H9 (cell line): ENCODE measurements around the gene CDC14C. TPM values are rescaled to one million over a fixed set of nuclear protein-coding genes. Genes with fewer than 3 reads are reported as not detected.
"Not testable (repeated sequence)": the region's sequence is repeated elsewhere in the genome, so short reads cannot be mapped to it uniquely, and the experiment has no call there.

ENCODE experiments used
- DNase-seq: peaks from one replicate; pipeline ENCODE4 v3.0.0-alpha.2; 2017
- H2AFZ ChIP-seq: one replicate; pipeline ENCODE4 v1.6.1; 2013; ENCODE audit warnings: mild to moderate bottlenecking, low read length, control low read depth, moderate library complexity
- H2AK5ac ChIP-seq: 2 replicates; pipeline ENCODE4 v1.6.1; 2013; ENCODE audit warnings: low read length, control low read depth, mixed read lengths; ENCODE audit not compliant: insufficient read length
- H2BK120ac ChIP-seq: one replicate; pipeline ENCODE4 v1.6.1; 2013; ENCODE audit warnings: low read depth, mild to moderate bottlenecking, low read length, control low read depth, inconsistent platforms; ENCODE audit not compliant: poor library complexity, severe bottlenecking
- H2BK12ac ChIP-seq: 2 replicates; pipeline ENCODE4 v1.6.1; 2013; ENCODE audit warnings: low read length, control low read depth, mixed read lengths, low read depth; ENCODE audit not compliant: insufficient read length
- H2BK15ac ChIP-seq: 2 replicates; pipeline ENCODE4 v1.6.1; 2013; ENCODE audit warnings: low read depth, low read length, control low read depth
- H2BK20ac ChIP-seq: one replicate; pipeline ENCODE4 v1.6.1; 2013; ENCODE audit warnings: low read depth, mild to moderate bottlenecking, low read length, control low read depth, inconsistent platforms; ENCODE audit not compliant: poor library complexity, severe bottlenecking
- H2BK5ac ChIP-seq: 2 replicates; pipeline ENCODE4 v1.6.1; 2013; ENCODE audit warnings: low read length, control low read depth, mixed read lengths; ENCODE audit not compliant: insufficient read length
- H3K14ac ChIP-seq: 2 replicates; pipeline ENCODE4 v1.6.1; 2013; ENCODE audit warnings: low read length, control low read depth; ENCODE audit not compliant: insufficient read depth
- H3K18ac ChIP-seq: 2 replicates; pipeline ENCODE4 v1.6.1; 2013; ENCODE audit warnings: low read depth, mild to moderate bottlenecking, mixed read lengths, low read length, control low read depth; ENCODE audit not compliant: insufficient read length
- H3K23ac ChIP-seq: 2 replicates; pipeline ENCODE4 v1.6.1; 2013; ENCODE audit warnings: low read length, control low read depth, mixed read lengths, low read depth; ENCODE audit not compliant: insufficient read length
- H3K23me2 ChIP-seq: 2 replicates; pipeline ENCODE4 v1.6.1; 2013; ENCODE audit warnings: low read depth, mild to moderate bottlenecking, mixed read lengths, low read length, control low read depth; ENCODE audit not compliant: insufficient read length, poor library complexity, severe bottlenecking
- H3K27ac ChIP-seq: 2 replicates; pipeline ENCODE4 v1.5.1; 2013; ENCODE audit warnings: low read length, control low read depth, mixed read lengths, low read depth; ENCODE audit not compliant: insufficient read length
- H3K27me3 ChIP-seq: 2 replicates; pipeline ENCODE4 v1.6.1; 2013; ENCODE audit warnings: low read length, control low read depth, inconsistent platforms; ENCODE audit not compliant: insufficient read depth
- H3K4ac ChIP-seq: 2 replicates; pipeline ENCODE4 v1.6.1; 2013; ENCODE audit warnings: low read depth, mild to moderate bottlenecking, control low read depth, inconsistent platforms, low read length, moderate library complexity
- H3K4me1 ChIP-seq: 2 replicates; pipeline ENCODE4 v1.6.1; 2013; ENCODE audit warnings: low read length, control low read depth, inconsistent platforms; ENCODE audit not compliant: insufficient read depth
- H3K4me2 ChIP-seq: 2 replicates; pipeline ENCODE4 v1.6.1; 2013; ENCODE audit warnings: low read length, control low read depth, mixed read lengths; ENCODE audit not compliant: insufficient read length, insufficient read depth
- H3K56ac ChIP-seq: 2 replicates; pipeline ENCODE4 v1.6.1; 2013; ENCODE audit warnings: low read depth, mild to moderate bottlenecking, mixed read lengths, low read length, control low read depth; ENCODE audit not compliant: insufficient read length
- H3K79me1 ChIP-seq: 2 replicates; pipeline ENCODE4 v1.6.1; 2013; ENCODE audit warnings: low read depth, mild to moderate bottlenecking, moderate library complexity, low read length, control low read depth, inconsistent platforms; ENCODE audit not compliant: insufficient read depth, poor library complexity, severe bottlenecking
- H3K79me2 ChIP-seq: 2 replicates; pipeline ENCODE4 v1.6.1; 2013; ENCODE audit warnings: low read length, control low read depth, inconsistent platforms; ENCODE audit not compliant: insufficient read depth
- H3K9ac ChIP-seq: 2 replicates; pipeline ENCODE4 v1.6.1; 2013; ENCODE audit warnings: low read length, control low read depth, mixed read lengths; ENCODE audit not compliant: insufficient read length; ENCODE audit errors: extremely low read depth
- H3K9me3 ChIP-seq: one replicate; pipeline ENCODE4 v1.6.1; 2013; ENCODE audit warnings: low read depth, low read length, inconsistent platforms; ENCODE audit not compliant: control insufficient read depth
- H3T11ph ChIP-seq: one replicate; pipeline ENCODE4 v1.6.1; 2013; ENCODE audit warnings: mild to moderate bottlenecking, low read length, control low read depth, inconsistent platforms
- H4K20me1 ChIP-seq: one replicate; pipeline ENCODE4 v1.6.1; 2013; ENCODE audit not compliant: control insufficient read depth, insufficient read length, insufficient read depth
- H4K5ac ChIP-seq: 2 replicates; pipeline ENCODE4 v1.6.1; 2013; ENCODE audit warnings: low read depth, mild to moderate bottlenecking, mixed read lengths, low read length, control low read depth; ENCODE audit not compliant: insufficient read length
- H4K8ac ChIP-seq: replicated peaks from 2 replicates; pipeline ENCODE4 v1.6.1; 2013; ENCODE audit warnings: low read length, control low read depth, mixed read lengths, low read depth; ENCODE audit not compliant: insufficient read length
- H4K91ac ChIP-seq: 2 replicates; pipeline ENCODE4 v1.6.1; 2013; ENCODE audit warnings: low read depth, mild to moderate bottlenecking, moderate library complexity, mixed read lengths, low read length, control low read depth; ENCODE audit not compliant: insufficient read length
- H3K27ac Mint-ChIP-seq, 3 experiments: 2 replicates in 2 of 3; 3 replicates in 1 of 3; pipeline ENCODE4 v1.8.0; 2020 to 2021; ENCODE audit warnings: mixed read lengths in 3 of 3, mild to moderate bottlenecking in 1 of 3, moderate library complexity in 1 of 3
- H3K27me3 Mint-ChIP-seq: 2 replicates; pipeline ENCODE4 v1.8.0; 2021; ENCODE audit warnings: low read depth, mild to moderate bottlenecking, moderate library complexity, mixed read lengths
- H3K36me3 Mint-ChIP-seq, 3 experiments: 2 replicates in 2 of 3; 3 replicates in 1 of 3; pipeline ENCODE4 v1.8.0; 2020 to 2021; ENCODE audit warnings: low read depth in 3 of 3, mixed read lengths in 3 of 3; ENCODE audit not compliant: insufficient read depth in 1 of 3
- H3K4me1 Mint-ChIP-seq, 2 experiments: 2 replicates each; pipeline ENCODE4 v1.8.0; 2020; ENCODE audit warnings: mixed read lengths in 2 of 2
- H3K4me3 Mint-ChIP-seq, 2 experiments: 2 replicates in 1 of 2; 3 replicates in 1 of 2; pipeline ENCODE4 v1.8.0; 2020 to 2021; ENCODE audit warnings: mild to moderate bottlenecking in 2 of 2, mixed read lengths in 2 of 2, moderate library complexity in 1 of 2
- H3K9me3 Mint-ChIP-seq, 2 experiments: 2 replicates in 1 of 2; 3 replicates in 1 of 2; pipeline ENCODE4 v1.8.0; 2020; ENCODE audit warnings: mild to moderate bottlenecking in 2 of 2, mixed read lengths in 2 of 2, moderate library complexity in 1 of 2
- WGBS: extraction: QIAGEN DNeasy Blood & Tissue Kit; methylation state at CpG from one replicate; pipeline ENCODE4 v1.1.7; 2013; ENCODE audit warnings: missing lambda C conversion rate, low lambda C conversion rate, mixed read lengths; ENCODE audit not compliant: insufficient read length; ENCODE audit errors: extremely low coverage; 5-methylcytosine and 5-hydroxymethylcytosine counted together
- total RNA-seq: library from RNA; stranded (reverse); gene quantifications from 2 replicates; pipeline ENCODE4 v1.2.1, GENCODE V29; 2021

The CDC14C gene
- total RNA-seq, 1 experiment from 2014 or later, result not detected

DNA sequence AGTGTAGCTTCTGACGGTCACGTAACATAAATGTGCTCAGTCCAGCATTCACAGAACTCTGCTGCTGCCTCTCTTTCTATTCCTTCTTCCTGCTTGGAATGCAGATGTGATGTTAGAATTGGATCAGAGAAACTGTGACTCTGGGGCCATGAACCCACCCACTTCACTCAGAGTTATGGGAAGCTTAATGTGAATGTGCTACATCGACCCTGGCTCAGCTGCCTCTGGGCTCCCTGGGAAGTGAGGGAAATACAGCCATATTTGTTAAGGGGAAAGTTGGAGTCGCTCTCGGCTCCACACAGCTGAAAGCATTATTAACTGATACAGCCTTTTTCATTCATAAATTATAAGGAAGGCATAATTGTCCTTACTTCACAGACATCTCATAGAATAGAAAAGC, 14.5 kb upstream of the CDC14C start:
- not testable (repeated sequence) for H3K4me3 Mint-ChIP-seq, H3K27ac ChIP-seq, H2AK5ac ChIP-seq, H4K8ac ChIP-seq, H3K23me2 ChIP-seq, H4K5ac ChIP-seq, DNase-seq, H2BK20ac ChIP-seq, H4K20me1 ChIP-seq, H3K4me2 ChIP-seq, H3K4ac ChIP-seq, H3K23ac ChIP-seq, H3K79me1 ChIP-seq, H3K79me2 ChIP-seq, H3K27ac Mint-ChIP-seq, H2BK15ac ChIP-seq, H2BK5ac ChIP-seq, H3K14ac ChIP-seq, H3K4me1 ChIP-seq, H3K4me1 Mint-ChIP-seq, H3K27me3 ChIP-seq, H4K91ac ChIP-seq, H2AFZ ChIP-seq, H2BK12ac ChIP-seq, H2BK120ac ChIP-seq, H3K18ac ChIP-seq, H3K56ac ChIP-seq, H3K9ac ChIP-seq, H3K9me3 ChIP-seq, H3T11ph ChIP-seq, H3K27me3 Mint-ChIP-seq
- H3K9me3 Mint-ChIP-seq, result peaks cover 13% of the 10 kb centered on the region in 2 experiments; a peak in 4 of 5 replicates
- WGBS, result no CpG with 5 or more reads among the region's 5 CpGs
- H3K36me3 Mint-ChIP-seq, result peaks cover 3 to 18% (median 7%) of the 10 kb centered on the region in 3 experiments; a peak in 6 of 7 replicates
